HEK293T (cell line): Measurements from ENCODE around the gene M1AP.

ENCODE experiments used
- ARNT ChIP-seq: fragments of 450-650 bp; IDR thresholded peaks from 2 replicates; pipeline ENCODE4 v1.6.1; 2017; ENCODE audit warnings: mild to moderate bottlenecking
- FOXA1 ChIP-seq: fragments of 450-650 bp; IDR thresholded peaks from 2 replicates; pipeline ENCODE4 v1.6.1; 2016; ENCODE audit warnings: mild to moderate bottlenecking
- FOXK2 ChIP-seq: fragments of 450-650 bp; IDR thresholded peaks from 2 replicates; pipeline ENCODE4 v1.6.1; 2016; ENCODE audit warnings: mild to moderate bottlenecking
- LEF1 ChIP-seq: fragments of 450-650 bp; IDR thresholded peaks from 2 replicates; pipeline ENCODE4 v1.6.1; 2017; ENCODE audit warnings: mild to moderate bottlenecking, borderline replicate concordance
- NFRKB ChIP-seq: fragments of 450-650 bp; IDR thresholded peaks from 2 replicates; pipeline ENCODE4 v1.6.1; 2016; ENCODE audit warnings: mild to moderate bottlenecking, moderate library complexity
- SP1 ChIP-seq: fragments of 450-650 bp; IDR thresholded peaks from 2 replicates; pipeline ENCODE4 v1.6.1; 2017

DNA sequence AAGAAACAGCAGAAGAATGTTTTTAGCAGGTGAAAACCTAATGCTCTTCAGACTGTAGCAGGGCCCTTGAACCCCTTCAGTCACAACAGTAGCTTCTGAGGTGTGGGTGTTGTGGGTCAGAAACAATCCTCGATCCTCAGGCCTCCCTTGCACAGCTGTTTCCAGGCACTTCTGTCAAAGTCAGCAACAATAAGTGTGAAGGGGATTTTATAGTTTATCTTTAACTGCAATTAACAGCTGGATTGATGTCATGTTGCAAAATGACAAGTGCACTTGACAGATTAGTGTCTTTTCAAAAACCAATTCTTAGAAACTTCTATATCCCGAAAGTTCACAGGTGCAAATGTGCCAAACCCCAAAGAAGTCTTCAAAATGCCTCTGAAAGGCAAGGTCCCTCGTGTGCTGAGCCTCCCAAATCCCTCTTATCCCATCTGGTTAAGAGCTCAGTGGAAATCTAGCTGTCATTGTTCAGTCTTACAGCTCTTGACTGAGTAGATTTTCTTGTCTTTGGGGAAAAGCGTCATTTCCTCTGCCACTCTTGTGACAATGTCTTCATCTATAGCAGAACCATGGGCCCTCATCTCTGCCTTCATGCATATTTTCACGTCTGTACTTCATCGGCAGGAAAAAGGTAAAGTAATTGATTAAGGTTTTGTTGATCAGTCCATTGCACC lies 29.6 kb downstream of the M1AP start:
- TF ChIP-seq ARNT, result no peak
- TF ChIP-seq FOXA1, result no peak
- no peak for TF ChIP-seq FOXK2
- TF ChIP-seq NFRKB, result no peak
- no peak for TF ChIP-seq LEF1
- TF ChIP-seq SP1, result no peak
